K562 (cell line): Measurements from ENCODE around the gene TM4SF18. TPM values are rescaled to one million over a fixed set of nuclear protein-coding genes. Genes with fewer than 3 reads are reported as not detected.
A peak's percentile ranks its signal among the peaks of the same experiment; 100 is the strongest.

Source experiments
- ATAC-seq: fragments of 200-7000 bp; cut with Tn5 transposase; 3 replicates; pipeline ENCODE4 v1.9.1; 2020; ENCODE audit warnings: moderate library complexity
- BruUV-seq: library from RNA; stranded (reverse); fragments of 400-500 nt; replicated peaks from 2 replicates; lab custom pipeline; 2021; lab: Mats Ljungman, UMichigan
- CTCF ChIA-PET: fragments of 300-600 bp; formaldehyde crosslinking; extraction: SDS; loops from one replicate; lab custom pipeline; 2021; ENCODE audit warnings: low intra/inter-chr PET ratio; lab: Yijun Ruan, JAX
- POLR2A ChIA-PET: fragments of 300-600, 350-650 bp; sonication (Branson Sonifier 250); formaldehyde crosslinking; extraction: SDS; loops from one replicate; lab custom pipeline; 2021; ENCODE audit warnings: antibody characterized with exemption, inconsistent platforms; lab: Yijun Ruan, JAX
- DNase-seq, 4 experiments: peaks; one replicate each; pipeline versions ENCODE4 v3.0.0 to v3.0.0-alpha.2; 2011 to 2018; ENCODE audit warnings: low spot score in 3 of 4, mixed read lengths in 3 of 4; ENCODE audit errors: extremely low read depth in 1 of 4
- FAIRE-seq: peaks from 2 replicates; lab custom pipeline; 2011; peaks lifted over from hg19 to GRCh38; lab: Jason Lieb, UNC
- H2AFZ ChIP-seq: 2 replicates; pipeline ENCODE4 v1.6.0; 2011; ENCODE audit warnings: low read depth, low read length, control low read depth, inconsistent platforms
- H3K27ac ChIP-seq: fragments of 200-600 bp; 3 replicates; pipeline ENCODE4 v1.8.0; 2011; ENCODE audit warnings: low read depth, mild to moderate bottlenecking, control low read depth, inconsistent platforms, low read length, moderate library complexity, mixed read lengths; ENCODE audit errors: extremely low read depth
- H3K27me3 ChIP-seq, 2 experiments: fragments of 300-600 bp in 1 of 2; 2 replicates in 1 of 2; 3 replicates in 1 of 2; pipeline versions ENCODE4 v1.6.0 to v1.8.0; 2011; ENCODE audit warnings: inconsistent platforms in 2 of 2, low read length in 2 of 2, mild to moderate bottlenecking in 1 of 2, mixed read lengths in 1 of 2, moderate library complexity in 1 of 2; ENCODE audit not compliant: control insufficient read depth in 2 of 2, insufficient read depth in 2 of 2
- H3K36me3 ChIP-seq: fragments of 300-600 bp; 3 replicates; pipeline ENCODE4 v1.8.0; 2011; ENCODE audit warnings: mild to moderate bottlenecking, low read length, inconsistent platforms; ENCODE audit not compliant: control insufficient read depth, insufficient read depth
- H3K4me1 ChIP-seq, 2 experiments: fragments of 200-600 bp in 1 of 2; replicated peaks in 1 of 2; 2 replicates in 1 of 2; 3 replicates in 1 of 2; pipeline versions ENCODE4 v1.5.1 to v1.8.0; 2011; ENCODE audit warnings: inconsistent platforms in 2 of 2, low read length in 2 of 2, mild to moderate bottlenecking in 1 of 2, mixed read lengths in 1 of 2, moderate library complexity in 1 of 2; ENCODE audit not compliant: control insufficient read depth in 2 of 2, insufficient read depth in 2 of 2
- H3K4me2 ChIP-seq: 2 replicates; pipeline ENCODE4 v1.6.1; 2011; ENCODE audit warnings: low read length, control low read depth, inconsistent platforms, mixed read lengths; ENCODE audit not compliant: insufficient read depth
- H3K4me3 ChIP-seq: fragments of 200-600 bp; sonication (generic), shearing (Covaris generic); 2 replicates; pipeline ENCODE4 v1.5.1; 2016; ENCODE audit warnings: control low read depth, inconsistent platforms
- H3K79me2 ChIP-seq: fragments of 200-600 bp; 3 replicates; pipeline ENCODE4 v1.8.0; 2011; ENCODE audit warnings: low read length, inconsistent platforms; ENCODE audit not compliant: control insufficient read depth, insufficient read depth
- H3K9ac ChIP-seq, 2 experiments: 2 replicates each; pipeline versions ENCODE4 v1.6.0 to v1.6.1; 2011; ENCODE audit warnings: low read depth in 2 of 2, low read length in 2 of 2, control low read depth in 1 of 2, inconsistent platforms in 1 of 2, mild to moderate bottlenecking in 1 of 2, mixed read lengths in 1 of 2; ENCODE audit not compliant: insufficient read depth in 1 of 2
- H3K9me1 ChIP-seq: one replicate; pipeline ENCODE4 v1.6.0; 2011; ENCODE audit warnings: inconsistent platforms, mild to moderate bottlenecking, low read length, moderate library complexity; ENCODE audit not compliant: control insufficient read depth, insufficient read depth
- H3K9me3 ChIP-seq: replicated peaks from 2 replicates; pipeline ENCODE4 v1.5.1; 2011; ENCODE audit warnings: low read depth, low read length, inconsistent platforms; ENCODE audit not compliant: control insufficient read depth, insufficient read depth
- H4K20me1 ChIP-seq: replicated peaks from 2 replicates; pipeline ENCODE4 v1.6.1; 2011; ENCODE audit warnings: low read length, inconsistent platforms, mixed read lengths; ENCODE audit not compliant: control insufficient read depth, insufficient read depth
- ATF7 ChIP-seq: fragments of 450-650 bp; IDR thresholded peaks from 2 replicates; pipeline ENCODE4 v1.7.1; 2014; ENCODE audit warnings: mild to moderate bottlenecking, moderate library complexity
- MCM2 ChIP-seq: fragments of 450-650 bp; IDR thresholded peaks from 2 replicates; pipeline ENCODE4 v1.6.1; 2017; ENCODE audit warnings: low read depth, mild to moderate bottlenecking
- ZNF24 ChIP-seq: fragments of 450-650 bp; IDR thresholded peaks from 2 replicates; pipeline ENCODE4 v1.6.1; 2016
- ZNF668 ChIP-seq: fragments of 250-450 bp; sonication (Bioruptor Pico); IDR thresholded peaks from 2 replicates; pipeline ENCODE4 v1.8.0; 2022; ENCODE audit warnings: mild to moderate bottlenecking, inconsistent platforms
- WGBS: fragments of 100-300 bp; shearing (Covaris generic); methylation state at CpG from one replicate; pipeline ENCODE4 v1.1.6; 2016; ENCODE audit warnings: low coverage, mixed read lengths; ENCODE audit not compliant: insufficient coverage; ENCODE audit errors: missing lambda C conversion rate; 5-methylcytosine and 5-hydroxymethylcytosine counted together
- in situ Hi-C: fragments of 300-500 bp; cut with MboI; formaldehyde crosslinking; loops from 4 replicates; pipeline ENCODE4 v1.15.0; 2018; ENCODE audit warnings: inconsistent platforms, mixed read lengths
- intact Hi-C: fragments of 100-400 bp; cut with micrococcal nuclease; formaldehyde crosslinking; loops from 2 replicates; pipeline ENCODE4 v1.14.2; 2022
- polyA plus RNA-seq, 8 experiments: library from polyadenylated mRNA; depleted of rRNA in 4 of 8; stranded (reverse) in 5 of 8; unstranded in 3 of 8; fragments of >200 nt; fragmentation: Nextera tagmentation in 2 of 8; fragmentation: Illumina TruSeq in 1 of 8; extraction: Ambion mirVana in 2 of 8; extraction: Trizol in 1 of 8; gene quantifications; 2 replicates each; pipeline versions ENCODE4 v1.2.1 to v1.2.3, GENCODE V29; 2011 to 2014; ENCODE audit warnings: inconsistent platforms in 1 of 8, missing spikeins in 1 of 8
- total RNA-seq, 7 experiments: library from RNA; depleted of rRNA in 6 of 7; stranded (reverse); fragments of >200 nt in 6 of 7; fragmentation: Illumina TruSeq in 2 of 7; extraction: Trizol in 2 of 7; gene quantifications; 2 replicates each; pipeline versions ENCODE4 v1.2.1 to v1.2.3, GENCODE V29; 2011 to 2021; ENCODE audit warnings: low replicate concordance in 1 of 7
- TF ChIP-seq, protein P1 (sequence below), 2 experiments: fragments of 450-650 bp in 1 of 2; sonication (generic) in 1 of 2; formaldehyde crosslinking in 1 of 2; IDR thresholded peaks in 1 of 2; conservative IDR thresholded peaks in 1 of 2; 2 replicates each; pipeline versions ENCODE4 v1.6.1 to v1.8.1; 2016 to 2023; ENCODE audit warnings: mild to moderate bottlenecking in 2 of 2, moderate library complexity in 2 of 2, inconsistent platforms in 1 of 2, missing genetic modification reagents in 1 of 2
- TF ChIP-seq, protein P2 (sequence below): fragments of 250-450 bp; sonication (Bioruptor Pico); IDR thresholded peaks from 2 replicates; pipeline ENCODE4 v1.9.0; 2021; ENCODE audit warnings: mild to moderate bottlenecking, inconsistent platforms

The TM4SF18 gene
- total and polyA plus RNA-seq, 9 of the 15 experiments (the other 6 are each of a cell fraction or from before 2014, with no cell fraction given) = not detected

DNA sequence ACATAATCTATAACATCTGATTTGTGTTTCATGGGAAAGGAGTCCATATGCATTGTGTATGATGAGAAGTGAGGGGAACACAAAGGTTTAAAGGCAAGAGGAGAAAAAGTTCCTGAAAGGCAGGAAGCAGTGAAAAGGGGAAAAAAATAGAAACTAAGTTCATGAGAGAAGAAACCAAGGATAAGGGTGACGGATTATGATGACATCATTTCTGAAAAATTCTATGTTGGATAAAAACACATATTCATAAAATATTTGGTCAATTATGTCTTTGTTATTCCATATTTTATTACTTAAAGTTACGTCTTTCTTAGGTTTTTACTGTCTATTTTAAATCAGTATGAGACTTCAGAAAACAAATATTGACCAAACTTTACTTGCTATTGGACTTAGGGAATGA, 63.3 kb downstream of the TM4SF18 start:
- WGBS = 0% methylated on average over 2 of the region's 2 CpGs
- FAIRE-seq = no peak
- no peak for DNase-seq
- Histone ChIP-seq H3K4me3 (no peak overlapping the region), H3K27ac (no peak overlapping the region), H3K27me3 (peaks cover 2 to 4% of the 10 kb centered on the region in 2 experiments; a peak in 1 of 5 replicates), H3K4me1 (no peaks in the 10 kb centered on the region), H3K79me2 (no peaks in the 10 kb centered on the region), H3K36me3 (no peaks in the 10 kb centered on the region), H3K9ac (no peak overlapping the region), H3K9me3 (no peaks in the 10 kb centered on the region), H3K9me1 (no peaks in the 10 kb centered on the region), H3K4me2 (no peak overlapping the region), H2AFZ (no peak overlapping the region), H4K20me1 (no peaks in the 10 kb centered on the region)
- no TSS peak for BruUV-seq
- no peak for ATAC-seq
- ChIA-PET CTCF (interaction anchor here (0.5 to 6.7 kb wide), 3 partner anchors 64 to 315 kb away, joined by 3 to 210 read pairs (median 3); no protein-coding TSS in a partner anchor), POLR2A (no interaction called here)
- intact Hi-C loops = loop anchor here (5.0 kb wide), 1 partner anchor 408 kb away; no protein-coding TSS in a partner anchor
- in situ Hi-C loops = loop anchor here (5.0 kb wide), 2 partner anchors 153 to 313 kb away; no protein-coding TSS in a partner anchor
- TF ChIP-seq MCM2 (no peak), ATF7 (peak; percentile 30; the same call in 1 of the 2 replicates), ZNF668 (CRISPR knock-in tag) (no peak), ZNF24 (no peak)
- TF ChIP-seq, protein P1, sequence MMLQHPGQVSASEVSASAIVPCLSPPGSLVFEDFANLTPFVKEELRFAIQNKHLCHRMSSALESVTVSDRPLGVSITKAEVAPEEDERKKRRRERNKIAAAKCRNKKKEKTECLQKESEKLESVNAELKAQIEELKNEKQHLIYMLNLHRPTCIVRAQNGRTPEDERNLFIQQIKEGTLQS (IDR thresholded peaks at IDR 0.05) = peak; percentile 77
- TF ChIP-seq, protein P1 (CRISPR knock-in tag; conservative IDR thresholded peaks at IDR 0.05) = no peak
- TF ChIP-seq, protein P2, sequence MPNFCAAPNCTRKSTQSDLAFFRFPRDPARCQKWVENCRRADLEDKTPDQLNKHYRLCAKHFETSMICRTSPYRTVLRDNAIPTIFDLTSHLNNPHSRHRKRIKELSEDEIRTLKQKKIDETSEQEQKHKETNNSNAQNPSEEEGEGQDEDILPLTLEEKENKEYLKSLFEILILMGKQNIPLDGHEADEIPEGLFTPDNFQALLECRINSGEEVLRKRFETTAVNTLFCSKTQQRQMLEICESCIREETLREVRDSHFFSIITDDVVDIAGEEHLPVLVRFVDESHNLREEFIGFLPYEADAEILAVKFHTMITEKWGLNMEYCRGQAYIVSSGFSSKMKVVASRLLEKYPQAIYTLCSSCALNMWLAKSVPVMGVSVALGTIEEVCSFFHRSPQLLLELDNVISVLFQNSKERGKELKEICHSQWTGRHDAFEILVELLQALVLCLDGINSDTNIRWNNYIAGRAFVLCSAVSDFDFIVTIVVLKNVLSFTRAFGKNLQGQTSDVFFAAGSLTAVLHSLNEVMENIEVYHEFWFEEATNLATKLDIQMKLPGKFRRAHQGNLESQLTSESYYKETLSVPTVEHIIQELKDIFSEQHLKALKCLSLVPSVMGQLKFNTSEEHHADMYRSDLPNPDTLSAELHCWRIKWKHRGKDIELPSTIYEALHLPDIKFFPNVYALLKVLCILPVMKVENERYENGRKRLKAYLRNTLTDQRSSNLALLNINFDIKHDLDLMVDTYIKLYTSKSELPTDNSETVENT (CRISPR knock-in tag) = no peak
